Liver (tissue), 9 donors: ENCODE measurements around the gene AMPH. TPM values are rescaled to one million over a fixed set of nuclear protein-coding genes. Genes with fewer than 3 reads are reported as not detected.
"Not testable (repeated sequence)": the region's sequence is repeated elsewhere in the genome, so short reads cannot be mapped to it uniquely, and the experiment has no call there.

Source experiments
- DNase-seq: peaks from one replicate; pipeline ENCODE4 v3.0.0-alpha.2; 2017; ENCODE audit warnings: low spot score
- H3K27ac ChIP-seq, 2 donors: one replicate each; pipeline ENCODE4 v1.7.0; 2013; ENCODE audit warnings: inconsistent platforms in 2 of 2, low read length in 2 of 2, control low read depth in 1 of 2, low read depth in 1 of 2, mild to moderate bottlenecking in 1 of 2
- H3K27me3 ChIP-seq, 4 donors: one replicate each; pipeline versions ENCODE4 v1.6.1 to v1.7.0; 2013; ENCODE audit warnings: low read length in 3 of 4, inconsistent platforms in 1 of 4, mild to moderate bottlenecking in 1 of 4, moderate library complexity in 1 of 4; ENCODE audit not compliant: control insufficient read depth in 4 of 4, insufficient read depth in 4 of 4
- H3K36me3 ChIP-seq, 4 donors: one replicate each; pipeline versions ENCODE4 v1.6.1 to v1.7.0; 2013; ENCODE audit warnings: low read length in 3 of 4, mild to moderate bottlenecking in 3 of 4, low read depth in 1 of 4, moderate library complexity in 1 of 4; ENCODE audit not compliant: control insufficient read depth in 4 of 4, insufficient read depth in 3 of 4
- H3K4me1 ChIP-seq, 4 donors: one replicate each; pipeline versions ENCODE4 v1.6.1 to v1.7.0; 2013; ENCODE audit warnings: low read length in 3 of 4, mild to moderate bottlenecking in 3 of 4, moderate library complexity in 1 of 4; ENCODE audit not compliant: control insufficient read depth in 4 of 4, insufficient read depth in 4 of 4
- H3K4me3 ChIP-seq, 3 donors: one replicate each; pipeline versions ENCODE4 v1.6.1 to v1.7.0; 2013; ENCODE audit warnings: low read length in 3 of 3, control low read depth in 1 of 3, low read depth in 1 of 3, mild to moderate bottlenecking in 1 of 3
- H3K9ac ChIP-seq, 2 donors: one replicate each; pipeline ENCODE4 v1.7.0; 2013; ENCODE audit warnings: low read length in 2 of 2, mild to moderate bottlenecking in 2 of 2, moderate library complexity in 2 of 2, control low read depth in 1 of 2, low read depth in 1 of 2
- H3K9me3 ChIP-seq, 4 donors: one replicate each; pipeline versions ENCODE4 v1.6.1 to v1.7.0; 2013; ENCODE audit warnings: low read length in 3 of 4; ENCODE audit not compliant: control insufficient read depth in 4 of 4
- FOXA1 ChIP-seq: IDR thresholded peaks from 2 replicates; pipeline ENCODE4 v1.6.1; 2016; ENCODE audit warnings: antibody characterized with exemption
- GABPA ChIP-seq, 2 donors: IDR thresholded peaks in 1 of 2; conservative IDR thresholded peaks in 1 of 2; 2 replicates each; pipeline ENCODE4 v1.6.1; 2016; ENCODE audit warnings: antibody characterized with exemption in 2 of 2, mild to moderate bottlenecking in 1 of 2, moderate library complexity in 1 of 2
- HNF4A ChIP-seq, 2 donors: conservative IDR thresholded peaks; 2 replicates each; pipeline ENCODE4 v1.6.1; 2016; ENCODE audit warnings: antibody characterized with exemption in 2 of 2, mild to moderate bottlenecking in 2 of 2
- HNF4G ChIP-seq: IDR thresholded peaks from 2 replicates; pipeline ENCODE4 v1.6.1; 2016; ENCODE audit warnings: antibody characterized with exemption
- MAX ChIP-seq: IDR thresholded peaks from 2 replicates; pipeline ENCODE4 v1.6.1; 2016; ENCODE audit warnings: antibody characterized with exemption
- NR2F2 ChIP-seq: IDR thresholded peaks from 2 replicates; pipeline ENCODE4 v1.6.1; 2016; ENCODE audit warnings: antibody characterized with exemption
- RAD21 ChIP-seq, 2 donors: IDR thresholded peaks; 2 replicates each; pipeline ENCODE4 v1.6.1; 2016; ENCODE audit warnings: antibody characterized with exemption in 2 of 2, mild to moderate bottlenecking in 2 of 2
- RXRA ChIP-seq, 2 donors: IDR thresholded peaks; 2 replicates each; pipeline ENCODE4 v1.6.1; 2017 to 2018; ENCODE audit warnings: antibody characterized with exemption in 2 of 2, mild to moderate bottlenecking in 1 of 2
- SP1 ChIP-seq: IDR thresholded peaks from 2 replicates; pipeline ENCODE4 v1.6.1; 2018; ENCODE audit warnings: antibody characterized with exemption, mild to moderate bottlenecking
- ZBTB33 ChIP-seq: IDR thresholded peaks from 2 replicates; pipeline ENCODE4 v1.6.1; 2016; ENCODE audit warnings: antibody characterized with exemption
- WGBS: extraction: QIAGEN DNeasy Blood & Tissue Kit; methylation state at CpG from one replicate; pipeline ENCODE4 v1.1.7; 2013; 5-methylcytosine and 5-hydroxymethylcytosine counted together
- polyA plus RNA-seq, 2 donors: library from polyadenylated mRNA; stranded (reverse) in 1 of 2; unstranded in 1 of 2; fragments of 200-250 nt in 1 of 2; fragments of >200 nt in 1 of 2; fragmentation: Nextera tagmentation in 1 of 2; extraction: Ambion mirVana in 1 of 2; gene quantifications; one replicate each; pipeline versions ENCODE4 v1.2.1 to v1.2.3, GENCODE V29; 2013 to 2015
- total RNA-seq, 2 donors: library from RNA; depleted of rRNA; stranded (reverse); fragments of >200 nt; gene quantifications; one replicate each; pipeline ENCODE4 v1.2.3, GENCODE V29; 2014
- donor health status: healthy.
- donor health status: healthy.
- donor health status: healthy.
- donor health status: healthy.
- donor health status: healthy.

AMPH gene
- total and polyA plus RNA-seq, 4 donors, result 0.13 to 0.25 (median 0.20) TPM

- peak; percentile 65 for TF ChIP-seq NR2F2
- TF ChIP-seq RAD21 (IDR thresholded peaks at IDR 0.05), result peak in 1 of 2 donors; percentile 8
- not testable (repeated sequence) for H3K27me3 ChIP-seq, DNase-seq, H3K4me3 ChIP-seq, H3K27ac ChIP-seq, H3K4me1 ChIP-seq, H3K36me3 ChIP-seq, H3K9ac ChIP-seq, H3K9me3 ChIP-seq
- 72% methylated on average over 2 of the region's 2 CpGs for whole genome bisulfite sequencing
Observed at GRCh38 chr7:38341172-38341705, 289.9 kb downstream of the AMPH start.

GRCh38 chr7:38339953-38340819 is 291.0 kb downstream of the AMPH start:
- no peak overlapping the region for H3K4me3 ChIP-seq
- no peaks in the 10 kb centered on the region for H3K9me3 ChIP-seq
- H3K4me1 ChIP-seq, result peaks cover 0 to 2% (median 0%) of the 10 kb centered on the region in 4 donors
- peak overlapping the region in 1 of 2 donors; percentile 6 for H3K27ac ChIP-seq
- H3K27me3 ChIP-seq, result no peaks in the 10 kb centered on the region
- H3K36me3 ChIP-seq, result no peaks in the 10 kb centered on the region
- no peak for DNase-seq
- TF ChIP-seq HNF4G (no peak), RAD21 (IDR thresholded peaks at IDR 0.05) (no peak), MAX (no peak), SP1 (no peak), GABPA (IDR thresholded peaks at IDR 0.05 in 1 of 2, conservative IDR thresholded peaks at IDR 0.05 in 1 of 2) (no peak), HNF4A (conservative IDR thresholded peaks at IDR 0.05) (no peak), FOXA1 (no peak), ZBTB33 (no peak), RXRA (IDR thresholded peaks at IDR 0.05) (no peak), NR2F2 (no peak)
- H3K9ac ChIP-seq, result no peak overlapping the region
- WGBS, result 88% methylated on average over 4 of the region's 4 CpGs

- H3K9me3 ChIP-seq, H3K4me1 ChIP-seq: not testable (repeated sequence)
Observed at GRCh38 chr7:38336148-38336515, 295.0 kb downstream of the AMPH start.

More at GRCh38 chr7:38336148-38336515, 295.0 kb downstream of the AMPH start:
- peak overlapping the region in 1 of 2 donors; percentile 30 for H3K27ac ChIP-seq
- DNase-seq, H3K9ac ChIP-seq, H3K4me3 ChIP-seq, H3K36me3 ChIP-seq, H3K27me3 ChIP-seq: not testable (repeated sequence)
- WGBS, result 74% methylated on average over 9 of the region's 9 CpGs
